Right lobe of liver (tissue), 6 donors: ENCODE data around the gene SCN5A. TPM values are rescaled to one million over a fixed set of nuclear protein-coding genes. Genes with fewer than 3 reads are reported as not detected.

Experiments
- ATAC-seq, 4 donors: fragments of 200-7000 bp; cut with Tn5 transposase; one replicate each; pipeline ENCODE4 v1.9.1; 2020; ENCODE audit warnings: mild to moderate bottlenecking in 4 of 4, moderate library complexity in 4 of 4
- DNase-seq, 3 donors: peaks; one replicate each; pipeline ENCODE4 v3.0.0-alpha.2; 2020
- H3K27ac ChIP-seq, 3 donors: fragments of 200-600 bp; one replicate each; pipeline ENCODE4 v1.8.0; 2022
- H3K27me3 ChIP-seq, 2 donors: fragments of 200-600 bp; one replicate each; pipeline ENCODE4 v1.8.0; 2022
- H3K36me3 ChIP-seq, 4 donors: fragments of 200-600 bp; sonication (generic) in 1 of 4; one replicate each; pipeline versions ENCODE4 v1.5.1 to v1.8.0; 2017 to 2022; ENCODE audit warnings: control low read depth in 1 of 4
- H3K4me1 ChIP-seq, 4 donors: fragments of 200-600 bp; sonication (generic) in 1 of 4; one replicate each; pipeline versions ENCODE4 v1.5.1 to v1.8.0; 2017 to 2022; ENCODE audit warnings: control low read depth in 1 of 4
- H3K4me3 ChIP-seq, 3 donors: fragments of 200-600 bp; one replicate each; pipeline ENCODE4 v1.8.0; 2022
- H3K9me3 ChIP-seq, 4 donors: fragments of 200-600 bp; sonication (generic) in 1 of 4; one replicate each; pipeline versions ENCODE4 v1.5.1 to v1.8.0; 2017 to 2022; ENCODE audit warnings: control low read depth in 1 of 4
- POLR2A ChIP-seq: fragments of 450-650 bp; IDR thresholded peaks from one replicate; pipeline ENCODE4 v1.6.1; 2017; ENCODE audit warnings: antibody characterized with exemption, mild to moderate bottlenecking
- WGBS: methylation state at CpG from one replicate; pipeline ENCODE4 v1.1.6; 2018; ENCODE audit warnings: low coverage, low lambda C conversion rate; ENCODE audit not compliant: insufficient coverage; ENCODE audit errors: missing lambda C conversion rate; 5-methylcytosine and 5-hydroxymethylcytosine counted together
- intact Hi-C, 2 donors: fragments of 100-400 bp; cut with DNase I; formaldehyde crosslinking; loops; one replicate each; pipeline versions ENCODE4 v1.11.2 to v1.14.1; 2022
- total RNA-seq, 6 experiments: library from RNA; depleted of rRNA in 2 of 6; stranded (reverse); fragments of >200 nt in 2 of 6; fragmentation: NEBNext Ultra II Directional in 3 of 6; extraction: Animal tissue kit (Norgen Biotek cat#: 25700) in 3 of 6; gene quantifications; one replicate each; pipeline versions ENCODE4 v1.1.0 to v1.2.4, GENCODE V29; 2016 to 2023
- TF ChIP-seq, protein P1 (sequence below), 4 donors: fragments of 200-600 bp in 3 of 4; fragments of 450-650 bp in 1 of 4; IDR thresholded peaks; one replicate each; pipeline versions ENCODE4 v1.5.1 to v1.8.0; 2016 to 2022; ENCODE audit warnings: antibody characterized with exemption in 4 of 4, mild to moderate bottlenecking in 2 of 4
- donor health status: DM: no; HTN: yes; CAD: no.
- donor health status: DM: no; HTN: no; CAD: no.
- donor health status: DM: no; HTN: no; CAD: no.
- donor health status: DM: no; HTN: yes; CAD: no.
- donor health status: DM: no; HTN: yes; CAD: no.

The SCN5A gene
- total RNA-seq, 6 experiments from 2014 or later = 0.02 TPM; not detected in 5

DNA sequence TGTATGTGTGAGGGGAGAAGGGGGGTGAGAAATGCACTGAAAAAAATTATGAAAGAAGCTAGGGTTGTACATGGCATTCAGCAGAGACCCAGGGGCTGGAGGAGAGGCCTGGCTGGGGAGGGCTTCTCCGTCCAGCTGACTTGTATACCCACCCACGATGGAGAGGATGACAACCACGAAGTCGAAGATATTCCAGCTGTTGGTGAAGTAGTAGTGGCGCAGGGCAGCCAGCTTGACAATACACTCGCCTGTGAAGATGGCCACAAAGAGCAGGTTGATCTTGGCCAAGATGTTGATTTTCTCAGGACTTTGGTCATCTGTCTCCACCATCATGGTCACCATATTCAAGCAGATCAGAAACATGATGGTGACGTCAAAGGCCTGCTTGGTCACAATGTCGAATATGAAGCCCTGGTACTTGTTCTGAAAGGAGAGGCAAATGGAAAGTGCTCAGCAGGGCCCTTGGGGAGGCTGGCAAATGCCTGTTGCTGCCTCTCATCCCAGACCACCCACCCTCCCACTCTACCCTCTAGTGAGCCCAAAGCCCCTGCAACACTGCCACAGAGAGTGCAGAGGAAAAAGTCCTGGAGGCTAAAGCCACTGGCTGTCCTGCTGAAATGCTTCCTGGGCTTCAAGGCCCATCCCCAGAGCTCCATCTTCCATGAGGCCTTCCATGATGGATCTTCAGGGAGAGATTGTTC lies 95.2 kb downstream of the SCN5A start:
- Histone ChIP-seq H3K27ac (no peak overlapping the region), H3K4me3 (no peak overlapping the region), H3K4me1 (no peaks in the 10 kb centered on the region), H3K36me3 (no peaks in the 10 kb centered on the region), H3K27me3 (no peaks in the 10 kb centered on the region), H3K9me3 (no peaks in the 10 kb centered on the region)
- ATAC-seq (no peak), DNase-seq (no peak)
- intact Hi-C loops = no loop called here
- TF ChIP-seq, protein P1, sequence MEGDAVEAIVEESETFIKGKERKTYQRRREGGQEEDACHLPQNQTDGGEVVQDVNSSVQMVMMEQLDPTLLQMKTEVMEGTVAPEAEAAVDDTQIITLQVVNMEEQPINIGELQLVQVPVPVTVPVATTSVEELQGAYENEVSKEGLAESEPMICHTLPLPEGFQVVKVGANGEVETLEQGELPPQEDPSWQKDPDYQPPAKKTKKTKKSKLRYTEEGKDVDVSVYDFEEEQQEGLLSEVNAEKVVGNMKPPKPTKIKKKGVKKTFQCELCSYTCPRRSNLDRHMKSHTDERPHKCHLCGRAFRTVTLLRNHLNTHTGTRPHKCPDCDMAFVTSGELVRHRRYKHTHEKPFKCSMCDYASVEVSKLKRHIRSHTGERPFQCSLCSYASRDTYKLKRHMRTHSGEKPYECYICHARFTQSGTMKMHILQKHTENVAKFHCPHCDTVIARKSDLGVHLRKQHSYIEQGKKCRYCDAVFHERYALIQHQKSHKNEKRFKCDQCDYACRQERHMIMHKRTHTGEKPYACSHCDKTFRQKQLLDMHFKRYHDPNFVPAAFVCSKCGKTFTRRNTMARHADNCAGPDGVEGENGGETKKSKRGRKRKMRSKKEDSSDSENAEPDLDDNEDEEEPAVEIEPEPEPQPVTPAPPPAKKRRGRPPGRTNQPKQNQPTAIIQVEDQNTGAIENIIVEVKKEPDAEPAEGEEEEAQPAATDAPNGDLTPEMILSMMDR (IDR thresholded peaks at IDR 0.05) = no peak
- 75% methylated on average over 5 of the region's 8 CpGs for WGBS

DNA sequence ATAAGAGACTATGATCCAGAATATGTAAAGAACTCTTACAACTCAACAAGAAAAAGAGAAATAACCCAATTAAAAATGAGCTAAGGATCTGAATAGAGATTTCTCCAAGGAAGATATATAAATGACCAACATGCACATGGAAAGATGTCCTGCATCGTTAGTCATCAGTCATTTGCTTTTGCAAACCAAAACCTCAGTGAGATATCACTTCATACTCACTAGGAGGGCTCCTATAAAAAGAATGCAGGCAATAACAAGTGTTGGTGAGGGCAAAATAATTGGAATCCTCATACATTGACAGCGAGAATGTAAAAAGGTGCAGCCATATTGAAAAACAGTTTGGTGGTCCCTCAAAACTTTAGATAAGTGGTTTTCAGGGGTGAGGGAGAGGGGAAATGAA lies 96.4 kb downstream of the SCN5A start:
- intact Hi-C loops = no loop called here

DNA sequence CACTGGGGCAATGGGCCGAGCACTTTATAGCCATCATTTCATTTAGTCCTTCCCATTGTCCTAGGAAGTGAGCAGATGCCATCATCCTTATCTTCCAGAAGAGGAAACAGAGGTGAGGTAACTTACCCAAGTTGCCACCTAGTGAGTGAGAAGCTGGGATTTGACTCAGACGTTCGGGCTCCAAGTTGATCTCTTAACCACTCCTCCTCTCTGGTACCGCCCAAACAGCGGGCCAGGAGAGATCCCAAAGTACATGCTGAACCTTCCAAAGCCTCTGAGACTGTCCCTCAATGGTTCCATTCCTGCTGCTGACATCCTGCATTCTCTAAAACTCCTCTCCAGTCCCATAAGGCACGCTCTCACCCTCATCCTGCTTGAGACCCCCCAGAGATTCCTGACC lies 97.1 kb downstream of the SCN5A start:
- TF ChIP-seq, protein P1 (IDR thresholded peaks at IDR 0.05) = no peak
- no peak for TF ChIP-seq POLR2A
- H3K9me3 ChIP-seq = no peaks in the 10 kb centered on the region
- no peaks in the 10 kb centered on the region for H3K4me1 ChIP-seq
- H3K36me3 ChIP-seq = no peaks in the 10 kb centered on the region
- ATAC-seq (no peak), DNase-seq (no peak)
- WGBS = 57% methylated on average over 4 of the region's 6 CpGs
- intact Hi-C loops = no loop called here
- H3K27ac ChIP-seq = no peak overlapping the region
- no peaks in the 10 kb centered on the region for H3K27me3 ChIP-seq
- no peak overlapping the region for H3K4me3 ChIP-seq

More for the DNA sequence above, 96.4 kb downstream of the SCN5A start:
- WGBS = 61% methylated on average over 2 of the region's 2 CpGs
- Histone ChIP-seq H3K9me3 (no peaks in the 10 kb centered on the region), H3K27ac (no peak overlapping the region), H3K36me3 (no peaks in the 10 kb centered on the region), H3K4me1 (no peaks in the 10 kb centered on the region), H3K4me3 (no peak overlapping the region), H3K27me3 (no peaks in the 10 kb centered on the region)
- DNase-seq = no peak
- no peak for ATAC-seq
- TF ChIP-seq POLR2A = no peak
- TF ChIP-seq, protein P1 (IDR thresholded peaks at IDR 0.05) = no peak

DNA sequence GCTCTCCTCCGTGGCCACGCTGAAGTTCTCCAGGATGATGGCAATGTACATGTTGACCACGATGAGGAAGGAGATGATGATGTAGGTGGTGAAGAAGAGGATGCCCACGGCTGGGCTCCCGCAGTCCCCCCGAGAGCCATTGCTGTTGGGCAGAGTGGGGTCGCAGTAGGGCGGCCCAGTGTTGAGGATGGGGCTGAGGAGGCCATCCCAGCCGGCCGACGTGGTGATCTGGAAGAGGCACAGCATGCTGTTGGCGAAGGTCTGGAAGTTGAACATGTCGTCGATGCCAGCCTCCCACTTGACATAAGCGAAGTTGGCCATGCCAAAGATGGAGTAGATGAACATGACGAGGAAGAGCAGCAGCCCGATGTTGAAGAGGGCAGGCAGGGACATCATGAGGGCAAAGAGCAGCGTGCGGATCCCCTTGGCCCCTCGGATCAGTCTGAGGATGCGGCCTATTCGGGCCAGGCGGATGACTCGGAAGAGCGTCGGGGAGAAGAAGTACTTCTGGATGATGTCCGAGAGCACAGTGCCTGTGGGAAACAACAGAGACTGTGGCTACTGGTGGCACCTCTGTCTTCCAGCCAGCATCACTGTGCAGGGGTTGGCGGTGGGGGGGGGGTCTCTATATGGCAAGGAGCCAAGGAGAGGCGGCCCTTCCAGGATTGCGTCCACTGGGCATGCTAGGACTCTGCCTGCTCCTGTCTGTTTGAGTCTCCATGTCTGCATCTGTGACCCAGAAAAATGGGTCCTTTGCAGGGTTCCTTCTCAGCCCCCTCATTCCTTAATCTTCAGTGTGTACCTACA lies 98.3 kb downstream of the SCN5A start:
- 88% methylated on average over 18 of the region's 30 CpGs for WGBS
- no peaks in the 10 kb centered on the region for H3K4me1 ChIP-seq
- no peak overlapping the region for H3K27ac ChIP-seq
- H3K36me3 ChIP-seq = no peaks in the 10 kb centered on the region
- H3K9me3 ChIP-seq = no peaks in the 10 kb centered on the region
- ATAC-seq (no peak), DNase-seq (no peak)
- no peak overlapping the region for H3K4me3 ChIP-seq
- no peaks in the 10 kb centered on the region for H3K27me3 ChIP-seq
- intact Hi-C loops = no loop called here
- no peak for TF ChIP-seq POLR2A
- TF ChIP-seq, protein P1 (IDR thresholded peaks at IDR 0.05) = no peak
